Lung (tissue), 12 donors: ENCODE data around the gene TEX22. TPM values are rescaled to one million over a fixed set of nuclear protein-coding genes. Genes with fewer than 3 reads are reported as not detected.

ENCODE experiments used
- ATAC-seq: fragments of 200-7000 bp; cut with Tn5 transposase; one replicate; pipeline ENCODE4 v1.9.1; 2020; ENCODE audit warnings: moderate number of reproducible peaks; ENCODE audit not compliant: insufficient read depth, low FRiP score
- DNase-seq, 3 donors: peaks; one replicate each; pipeline ENCODE4 v3.0.0-alpha.2; 2013 to 2017
- H3K27ac ChIP-seq, 2 donors: one replicate each; pipeline ENCODE4 v1.5.1; 2013; ENCODE audit warnings: mild to moderate bottlenecking in 2 of 2, moderate library complexity in 2 of 2, control low read depth in 1 of 2, inconsistent platforms in 1 of 2, low read depth in 1 of 2, low read length in 1 of 2
- H3K27me3 ChIP-seq, 3 donors: one replicate each; pipeline ENCODE4 v1.5.1; 2013; ENCODE audit warnings: low read length in 2 of 3; ENCODE audit not compliant: control insufficient read depth in 3 of 3, insufficient read depth in 3 of 3
- H3K36me3 ChIP-seq, 4 donors: one replicate each; pipeline ENCODE4 v1.5.1; 2013; ENCODE audit warnings: low read length in 4 of 4, mild to moderate bottlenecking in 1 of 4, moderate library complexity in 1 of 4; ENCODE audit not compliant: control insufficient read depth in 4 of 4, insufficient read depth in 4 of 4
- H3K4me1 ChIP-seq, 5 donors: one replicate each; pipeline ENCODE4 v1.5.1; 2013; ENCODE audit warnings: low read length in 5 of 5, mild to moderate bottlenecking in 2 of 5, moderate library complexity in 1 of 5; ENCODE audit not compliant: control insufficient read depth in 5 of 5, insufficient read depth in 5 of 5
- H3K4me3 ChIP-seq: one replicate; pipeline ENCODE4 v1.5.1; 2013; ENCODE audit warnings: mild to moderate bottlenecking, control low read depth, moderate library complexity
- H3K9ac ChIP-seq, 2 donors: one replicate each; pipeline ENCODE4 v1.5.1; 2013; ENCODE audit warnings: low read length in 2 of 2, control low read depth in 1 of 2; ENCODE audit not compliant: insufficient read depth in 1 of 2
- H3K9me3 ChIP-seq, 4 donors: one replicate each; pipeline ENCODE4 v1.5.1; 2013; ENCODE audit warnings: low read length in 3 of 4, mild to moderate bottlenecking in 1 of 4, moderate library complexity in 1 of 4; ENCODE audit not compliant: control insufficient read depth in 4 of 4, insufficient read depth in 3 of 4
- WGBS, 2 donors: extraction: QIAGEN DNeasy Blood & Tissue Kit; methylation state at CpG; one replicate each; pipeline ENCODE4 v1.1.7; 2013; 5-methylcytosine and 5-hydroxymethylcytosine counted together
- polyA plus RNA-seq, 2 donors: library from polyadenylated mRNA; stranded (reverse); fragments of 200-250 nt; gene quantifications; one replicate each; pipeline ENCODE4 v1.2.1, GENCODE V29; 2013
- total RNA-seq, 2 donors: library from RNA; depleted of rRNA in 1 of 2; stranded (reverse); fragments of >200 nt in 1 of 2; gene quantifications; one replicate each; pipeline ENCODE4 v1.2.1, GENCODE V29; 2014 to 2021
- TF ChIP-seq, protein P1 (sequence below): IDR thresholded peaks from 2 replicates; pipeline ENCODE4 v1.5.1; 2012; ENCODE audit warnings: mild to moderate bottlenecking; ENCODE audit errors: control extremely low read depth, extremely low read depth
- donor health status: control.
- donor health status: control.
- donor health status: Bipolar disorder and iron deficiency.
- donor health status: healthy.
- donor health status: DM: yes; HTN: yes; CAD: no.

Gene TEX22
- total and polyA plus RNA-seq, 4 donors: 0.17 to 2.1 (median 0.29) TPM

DNA sequence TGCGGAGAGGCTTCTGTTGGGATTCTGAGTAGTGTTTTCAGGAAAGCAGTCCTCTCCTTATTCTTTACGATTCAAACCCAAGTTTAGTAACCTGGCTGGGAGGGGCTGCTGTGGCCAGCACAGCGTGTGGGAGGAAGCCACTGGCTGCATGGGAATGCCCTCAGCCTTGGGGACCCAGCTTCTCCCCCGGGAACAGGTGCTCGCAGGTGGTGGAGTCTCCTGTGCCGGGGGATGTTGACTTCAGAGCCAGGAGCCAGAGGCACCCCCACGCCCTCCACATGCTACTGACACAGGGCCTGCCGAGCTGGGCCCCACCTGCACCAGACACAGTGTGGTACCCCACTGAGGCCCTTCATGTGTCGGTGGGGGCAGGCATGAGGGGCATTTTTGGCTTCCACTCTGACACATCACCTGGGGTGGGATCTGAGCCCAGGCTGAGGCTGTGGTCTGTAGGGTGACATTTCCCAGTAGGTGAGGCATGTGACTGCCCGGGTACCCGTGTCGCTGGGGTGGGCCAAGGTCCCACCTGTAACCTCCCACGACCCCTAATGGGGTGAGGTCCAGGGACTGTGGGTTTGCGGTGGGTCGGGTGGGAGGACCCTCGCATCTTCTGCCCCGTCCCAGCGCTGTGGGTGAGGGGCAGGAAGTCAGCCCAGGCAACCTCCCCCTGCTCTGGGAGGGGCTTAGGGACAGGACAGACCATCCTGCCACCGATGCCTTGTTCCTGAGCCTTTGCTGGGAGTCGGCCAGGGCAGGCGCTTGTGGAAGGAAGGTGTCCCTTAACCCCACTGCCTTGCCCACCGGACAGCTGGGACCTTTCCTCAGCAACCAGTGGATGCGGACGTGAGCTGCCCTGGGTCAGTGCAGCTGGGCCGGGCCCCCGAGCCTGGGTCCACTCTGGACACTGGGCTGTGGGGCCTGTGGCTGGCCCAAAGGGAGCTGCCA lies 47.8 kb downstream of the TEX22 start:
- no peaks in the 10 kb centered on the region for H3K27me3 ChIP-seq
- WGBS, 2 donors: 89 to 93% methylated on average over 26 of the region's 26 CpGs
- no peak overlapping the region for H3K4me3 ChIP-seq
- peaks cover 3 to 27% (median 12%) of the 10 kb centered on the region in 4 donors for H3K36me3 ChIP-seq
- H3K27ac ChIP-seq: no peak overlapping the region
- ATAC-seq: no peak
- peaks cover 0 to 4% (median 0%) of the 10 kb centered on the region in 5 donors for H3K4me1 ChIP-seq
- TF ChIP-seq, protein P1, sequence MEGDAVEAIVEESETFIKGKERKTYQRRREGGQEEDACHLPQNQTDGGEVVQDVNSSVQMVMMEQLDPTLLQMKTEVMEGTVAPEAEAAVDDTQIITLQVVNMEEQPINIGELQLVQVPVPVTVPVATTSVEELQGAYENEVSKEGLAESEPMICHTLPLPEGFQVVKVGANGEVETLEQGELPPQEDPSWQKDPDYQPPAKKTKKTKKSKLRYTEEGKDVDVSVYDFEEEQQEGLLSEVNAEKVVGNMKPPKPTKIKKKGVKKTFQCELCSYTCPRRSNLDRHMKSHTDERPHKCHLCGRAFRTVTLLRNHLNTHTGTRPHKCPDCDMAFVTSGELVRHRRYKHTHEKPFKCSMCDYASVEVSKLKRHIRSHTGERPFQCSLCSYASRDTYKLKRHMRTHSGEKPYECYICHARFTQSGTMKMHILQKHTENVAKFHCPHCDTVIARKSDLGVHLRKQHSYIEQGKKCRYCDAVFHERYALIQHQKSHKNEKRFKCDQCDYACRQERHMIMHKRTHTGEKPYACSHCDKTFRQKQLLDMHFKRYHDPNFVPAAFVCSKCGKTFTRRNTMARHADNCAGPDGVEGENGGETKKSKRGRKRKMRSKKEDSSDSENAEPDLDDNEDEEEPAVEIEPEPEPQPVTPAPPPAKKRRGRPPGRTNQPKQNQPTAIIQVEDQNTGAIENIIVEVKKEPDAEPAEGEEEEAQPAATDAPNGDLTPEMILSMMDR: no peak
- H3K9ac ChIP-seq: no peak overlapping the region
- no peaks in the 10 kb centered on the region for H3K9me3 ChIP-seq
- no peak for DNase-seq

DNA sequence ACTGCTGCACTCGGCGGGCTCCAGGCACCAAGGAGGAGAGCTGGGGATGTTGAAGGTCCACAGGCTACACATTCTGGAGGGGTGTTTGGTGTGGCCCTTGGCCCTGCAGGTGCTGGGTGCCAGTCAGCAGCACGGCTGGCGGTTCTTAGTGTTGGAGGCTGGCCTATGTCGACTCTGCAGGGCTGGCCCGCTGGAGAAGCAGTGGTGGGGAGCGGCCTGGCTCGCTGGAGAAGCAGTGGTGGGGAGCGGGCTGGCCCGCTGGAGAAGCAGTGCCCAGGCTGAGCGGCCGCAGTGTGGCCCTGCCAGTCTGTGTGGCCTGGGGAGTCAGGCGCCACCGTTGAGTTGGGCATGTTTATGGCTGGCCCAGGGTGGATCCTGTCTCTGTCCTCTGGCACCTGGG lies 48.6 kb downstream of the TEX22 start:
- no peak overlapping the region for H3K27ac ChIP-seq
- no peak overlapping the region for H3K4me3 ChIP-seq
- no peaks in the 10 kb centered on the region for H3K27me3 ChIP-seq
- WGBS, 2 donors: 85% methylated on average over 14 of the region's 14 CpGs
- H3K4me1 ChIP-seq: peaks cover 0 to 4% (median 0%) of the 10 kb centered on the region in 5 donors
- ATAC-seq (no peak), DNase-seq (no peak)
- H3K36me3 ChIP-seq: peaks cover 3 to 25% (median 13%) of the 10 kb centered on the region in 4 donors
- no peak overlapping the region for H3K9ac ChIP-seq
- TF ChIP-seq, protein P1: no peak
- H3K9me3 ChIP-seq: no peaks in the 10 kb centered on the region

DNA sequence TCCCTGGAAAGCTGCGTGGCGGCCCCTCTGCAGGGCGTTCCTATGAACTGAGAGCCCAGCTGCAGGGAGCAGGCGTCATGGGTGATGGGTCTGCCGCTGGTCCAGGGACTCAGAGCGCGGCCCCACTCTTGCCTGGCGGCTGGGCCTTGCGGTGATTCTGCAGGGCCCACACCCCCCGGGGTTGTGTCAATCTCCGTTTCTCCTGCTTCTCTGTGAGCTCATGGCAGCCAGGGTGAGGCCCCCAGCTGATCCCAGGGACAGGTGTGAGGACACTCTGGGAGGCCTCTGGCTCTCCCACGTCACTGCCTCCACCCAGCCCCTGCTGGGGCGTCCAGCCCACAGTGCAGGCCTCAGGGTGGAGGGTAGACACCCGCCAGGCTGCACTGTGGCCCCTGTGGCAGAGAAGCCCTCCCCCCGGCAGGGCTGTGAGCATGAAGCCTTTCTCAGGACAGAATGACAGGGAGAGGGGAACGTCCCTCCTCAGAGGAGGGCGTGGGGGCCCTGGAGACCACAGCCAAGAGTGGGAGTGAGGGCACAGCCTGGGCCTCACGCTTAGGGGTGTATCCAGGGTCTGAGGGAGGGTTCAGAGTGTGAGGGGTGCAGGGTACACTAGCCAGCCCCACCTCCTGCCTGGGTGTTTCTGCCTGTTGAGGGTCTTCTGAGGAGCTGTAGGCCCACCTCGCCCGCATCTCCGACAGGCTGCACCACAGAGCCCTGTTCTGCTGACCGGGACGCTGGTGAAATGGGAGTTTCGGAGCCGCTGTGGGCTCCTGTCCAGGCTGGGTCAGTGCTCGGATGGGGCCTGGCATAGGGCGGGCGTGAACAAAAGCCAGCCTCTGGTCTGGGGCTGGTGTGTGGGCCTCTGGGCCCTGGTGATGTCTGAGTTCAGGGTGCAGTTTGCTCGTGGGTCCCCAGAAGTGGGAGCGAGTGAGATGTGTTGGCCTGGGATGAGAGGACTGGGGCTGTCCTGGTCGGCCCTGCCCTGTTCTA lies 49.6 kb downstream of the TEX22 start:
- Histone ChIP-seq H3K27me3 (no peaks in the 10 kb centered on the region), H3K36me3 (peaks cover 3 to 19% (median 12%) of the 10 kb centered on the region in 4 donors), H3K9me3 (no peaks in the 10 kb centered on the region), H3K27ac (no peak overlapping the region), H3K9ac (no peak overlapping the region), H3K4me1 (peaks cover 0 to 4% (median 0%) of the 10 kb centered on the region in 5 donors), H3K4me3 (no peak overlapping the region)
- WGBS, 2 donors: 92 to 93% methylated on average over 31 of the region's 31 CpGs
- DNase-seq: no peak
- ATAC-seq: no peak
- TF ChIP-seq, protein P1: no peak
